Measurements from ENCODE around the gene KCND2.

The KCND2 gene

GRCh38 chr7:120603366-120603765 is 330.4 kb downstream of the KCND2 start:
- Histone ChIP-seq H3K9ac (ENCODE audit: low read depth, low read length) (no peak overlapping the region), H3K4me1 (ENCODE audit: insufficient read depth, low read length) (no peaks in the 10 kb centered on the region), H3K4me2 (ENCODE audit: insufficient read depth, low read length) (no peak overlapping the region), H3K27ac (ENCODE audit: low read length) (no peak overlapping the region), H3K79me2 (ENCODE audit: insufficient read depth, low read length) (no peaks in the 10 kb centered on the region), H3K4me3 (ENCODE audit: low read depth in 1 of 2, low read length in 2 of 2) (no peak overlapping the region), H2AFZ (ENCODE audit: low read depth, low read length) (no peak overlapping the region), H3K36me3 (ENCODE audit: insufficient read depth, low read length) (no peaks in the 10 kb centered on the region), H4K20me1 (ENCODE audit: insufficient read depth, low read length) (no peaks in the 10 kb centered on the region), H3K9me3 (ENCODE audit: insufficient read depth, low read length, severe bottlenecking) (no peaks in the 10 kb centered on the region), H3K27me3 (ENCODE audit: insufficient read depth, low read length, poor library complexity) (no peaks in the 10 kb centered on the region)
- ATAC-seq (ENCODE audit: insufficient read depth, low read depth) (no peak), DNase-seq (no peak)
- TF ChIP-seq EZH2 (IDR thresholded peaks at IDR 0.05; ENCODE audit: borderline replicate concordance, low read depth, low read length, severe bottlenecking) = no peak
- TF ChIP-seq CTCF (IDR thresholded peaks at IDR 0.05; ENCODE audit: borderline replicate concordance, extremely low read depth, low read length, poor library complexity, severe bottlenecking) = no peak

GRCh38 chr7:120609136-120609753 is 336.3 kb downstream of the KCND2 start:
- Histone ChIP-seq H3K27ac (ENCODE audit: low read length) (no peak overlapping the region), H3K27me3 (ENCODE audit: insufficient read depth, low read length, poor library complexity) (no peaks in the 10 kb centered on the region), H4K20me1 (ENCODE audit: insufficient read depth, low read length) (no peaks in the 10 kb centered on the region), H3K36me3 (ENCODE audit: insufficient read depth, low read length) (no peaks in the 10 kb centered on the region), H3K9me3 (ENCODE audit: insufficient read depth, low read length, severe bottlenecking) (no peaks in the 10 kb centered on the region), H3K79me2 (ENCODE audit: insufficient read depth, low read length) (no peaks in the 10 kb centered on the region), H3K4me1 (ENCODE audit: insufficient read depth, low read length) (no peaks in the 10 kb centered on the region), H3K9ac (ENCODE audit: low read depth, low read length) (no peak overlapping the region), H2AFZ (ENCODE audit: low read depth, low read length) (no peak overlapping the region), H3K4me2 (ENCODE audit: insufficient read depth, low read length) (no peak overlapping the region), H3K4me3 (ENCODE audit: low read depth in 1 of 2, low read length in 2 of 2) (no peak overlapping the region)
- ATAC-seq (ENCODE audit: insufficient read depth, low read depth) (no peak), DNase-seq (no peak)
- TF ChIP-seq EZH2 (IDR thresholded peaks at IDR 0.05; ENCODE audit: borderline replicate concordance, low read depth, low read length, severe bottlenecking) (no peak), CTCF (IDR thresholded peaks at IDR 0.05; ENCODE audit: borderline replicate concordance, extremely low read depth, low read length, poor library complexity, severe bottlenecking) (no peak)

- Histone ChIP-seq H4K20me1 (ENCODE audit: insufficient read depth, low read length) (no peaks in the 10 kb centered on the region), H3K79me2 (ENCODE audit: insufficient read depth, low read length) (no peaks in the 10 kb centered on the region), H3K27ac (ENCODE audit: low read length) (no peak overlapping the region), H3K4me1 (ENCODE audit: insufficient read depth, low read length) (no peaks in the 10 kb centered on the region), H3K36me3 (ENCODE audit: insufficient read depth, low read length) (no peaks in the 10 kb centered on the region), H3K9ac (ENCODE audit: low read depth, low read length) (no peak overlapping the region), H3K4me2 (ENCODE audit: insufficient read depth, low read length) (no peak overlapping the region), H2AFZ (ENCODE audit: low read depth, low read length) (no peak overlapping the region), H3K4me3 (ENCODE audit: low read depth in 1 of 2, low read length in 2 of 2) (no peak overlapping the region), H3K9me3 (ENCODE audit: insufficient read depth, low read length, severe bottlenecking) (no peaks in the 10 kb centered on the region), H3K27me3 (ENCODE audit: insufficient read depth, low read length, poor library complexity) (no peaks in the 10 kb centered on the region)
- DNase-seq (no peak), ATAC-seq (ENCODE audit: insufficient read depth, low read depth) (no peak)
- TF ChIP-seq CTCF (IDR thresholded peaks at IDR 0.05; ENCODE audit: borderline replicate concordance, extremely low read depth, low read length, poor library complexity, severe bottlenecking) (no peak), EZH2 (IDR thresholded peaks at IDR 0.05; ENCODE audit: borderline replicate concordance, low read depth, low read length, severe bottlenecking) (no peak)
Observed at GRCh38 chr7:120611975-120612374, 339.0 kb downstream of the KCND2 start.

All from DND-41 (cell line).